HCT116 (cell line): ENCODE results near the gene PIK3IP1. TPM values are rescaled to one million over a fixed set of nuclear protein-coding genes. Genes with fewer than 3 reads are reported as not detected.

Source experiments
- ATAC-seq: fragments of 200-7000 bp; cut with Tn5 transposase; 2 replicates; pipeline ENCODE4 v1.9.1; 2020; ENCODE audit warnings: mild to moderate bottlenecking, moderate library complexity
- BruUV-seq: library from RNA; stranded (reverse); fragments of 400-500 nt; replicated peaks from 2 replicates; lab custom pipeline; 2021; lab: Mats Ljungman, UMichigan
- CTCF ChIA-PET: fragments of 300-600 bp; sonication (Branson Sonifier 250); formaldehyde crosslinking; loops from one replicate; lab custom pipeline; 2021; ENCODE audit warnings: antibody characterized with exemption; lab: Charles Lee
- POLR2A ChIA-PET: fragments of 300-600, 350-600 bp; sonication (Branson Sonifier 250); formaldehyde crosslinking; loops from one replicate; lab custom pipeline; 2021; ENCODE audit warnings: antibody characterized with exemption; lab: Charles Lee
- RAD21 ChIA-PET, 2 experiments: fragments of 300-600 bp; sonication (Branson Sonifier 250); formaldehyde crosslinking; loops; one replicate each; lab custom pipeline; 2023; ENCODE audit warnings: low total read pairs in 2 of 2; ENCODE audit not compliant: uncharacterized antibody in 2 of 2, unreplicated experiment in 2 of 2, low non-redundant PET in 1 of 2; lab: Charles Lee
- DNase-seq: peaks from one replicate; pipeline ENCODE4 v3.0.0-alpha.2; 2010; ENCODE audit warnings: low read depth, low spot score
- H2AFZ ChIP-seq: fragments of 200-600 bp; shearing (Covaris generic), sonication (generic); 2 replicates; pipeline ENCODE4 v1.6.1; 2017; ENCODE audit warnings: low read depth, mixed run types, mixed read lengths, antibody characterized with exemption, low read length; ENCODE audit not compliant: poor library complexity, severe bottlenecking
- H3K27ac ChIP-seq: 2 replicates; pipeline ENCODE4 v1.5.1; 2012; ENCODE audit warnings: low read depth, low read length
- H3K27me3 ChIP-seq: fragments of 200-600 bp; sonication (generic); 2 replicates; pipeline ENCODE4 v1.6.1; 2016; ENCODE audit warnings: mixed run types, low read length, mixed read lengths; ENCODE audit not compliant: insufficient read depth
- H3K36me3 ChIP-seq, 2 experiments: fragments of 200-500 bp in 1 of 2; fragments of 200-600 bp in 1 of 2; sonication (Bioruptor generic) in 1 of 2; sonication (generic) in 1 of 2; 2 replicates each; pipeline versions ENCODE4 v1.5.1 to v1.6.1; 2014 to 2016; ENCODE audit warnings: low read length in 2 of 2, inconsistent platforms in 1 of 2, mixed read lengths in 1 of 2, mixed run types in 1 of 2; ENCODE audit not compliant: insufficient read depth in 2 of 2, control insufficient read depth in 1 of 2
- H3K4me1 ChIP-seq, 2 experiments: fragments of 200-600 bp in 1 of 2; sonication (generic) in 1 of 2; 2 replicates each; pipeline versions ENCODE4 v1.5.1 to v1.6.1; 2012 to 2017; ENCODE audit warnings: low read length in 2 of 2, inconsistent platforms in 1 of 2, mild to moderate bottlenecking in 1 of 2, mixed read lengths in 1 of 2, mixed run types in 1 of 2, moderate library complexity in 1 of 2; ENCODE audit not compliant: insufficient read depth in 2 of 2, control insufficient read depth in 1 of 2
- H3K4me2 ChIP-seq: fragments of 200-600 bp; sonication (generic); 2 replicates; pipeline ENCODE4 v1.6.1; 2017; ENCODE audit warnings: mixed run types, low read length, mixed read lengths
- H3K4me3 ChIP-seq, 2 experiments: fragments of 200-600 bp in 1 of 2; sonication (generic) in 1 of 2; replicated peaks in 1 of 2; 2 replicates each; pipeline ENCODE4 v1.5.1; 2011 to 2016; ENCODE audit warnings: low read length in 2 of 2, control low read depth in 1 of 2, low read depth in 1 of 2, mild to moderate bottlenecking in 1 of 2, mixed read lengths in 1 of 2, mixed run types in 1 of 2
- H3K79me2 ChIP-seq: fragments of 200-600 bp; sonication (generic); 2 replicates; pipeline ENCODE4 v1.6.1; 2017; ENCODE audit warnings: mild to moderate bottlenecking, mixed run types, low read length, moderate library complexity, mixed read lengths; ENCODE audit not compliant: insufficient read depth
- H3K9ac ChIP-seq: fragments of 200-600 bp; sonication (generic); 2 replicates; pipeline ENCODE4 v1.6.1; 2016; ENCODE audit warnings: low read length, mixed read lengths
- H3K9me2 ChIP-seq: fragments of 200-600 bp; sonication (generic), shearing (Covaris generic); 2 replicates; pipeline ENCODE4 v1.6.1; 2017; ENCODE audit warnings: mixed run types, mild to moderate bottlenecking, moderate library complexity; ENCODE audit not compliant: insufficient read depth
- H3K9me3 ChIP-seq, 2 experiments: fragments of 200-500 bp in 1 of 2; fragments of 200-600 bp in 1 of 2; sonication (Bioruptor generic) in 1 of 2; sonication (generic) in 1 of 2; 2 replicates each; pipeline ENCODE4 v1.6.1; 2014 to 2017; ENCODE audit warnings: low read length in 2 of 2, mixed read lengths in 2 of 2, inconsistent platforms in 1 of 2, low read depth in 1 of 2, mild to moderate bottlenecking in 1 of 2, mixed run types in 1 of 2, moderate library complexity in 1 of 2; ENCODE audit not compliant: control insufficient read depth in 1 of 2, insufficient read depth in 1 of 2
- H4K20me1 ChIP-seq: fragments of 200-600 bp; sonication (generic), shearing (Covaris generic); 2 replicates; pipeline ENCODE4 v1.6.1; 2017; ENCODE audit warnings: mixed run types, mild to moderate bottlenecking, moderate library complexity; ENCODE audit not compliant: insufficient read depth
- CEBPB ChIP-seq: IDR thresholded peaks from 2 replicates; pipeline ENCODE4 v1.6.1; 2012; ENCODE audit warnings: low read depth
- ELF1 ChIP-seq: IDR thresholded peaks from 2 replicates; pipeline ENCODE4 v1.6.1; 2012; ENCODE audit warnings: low read depth, borderline replicate concordance
- EZH2 ChIP-seq: fragments of 200-600 bp; sonication (generic); IDR thresholded peaks from 2 replicates; pipeline ENCODE4 v1.6.1; 2017; ENCODE audit warnings: antibody characterized with exemption, mixed run types
- EZH2phosphoT487 ChIP-seq: fragments of 200-600 bp; IDR thresholded peaks from 2 replicates; pipeline ENCODE4 v1.6.1; 2018; ENCODE audit warnings: antibody characterized with exemption, borderline replicate concordance
- POLR2A ChIP-seq: IDR thresholded peaks from 2 replicates; pipeline ENCODE4 v1.7.0; 2011; ENCODE audit warnings: borderline replicate concordance; ENCODE audit not compliant: insufficient read depth, insufficient read length; ENCODE audit errors: extremely low read depth
- POLR2AphosphoS5 ChIP-seq: IDR thresholded peaks from 2 replicates; pipeline ENCODE4 v1.6.1; 2011; ENCODE audit warnings: mild to moderate bottlenecking, low read depth, low read length, moderate library complexity
- RAD21 ChIP-seq: IDR thresholded peaks from 2 replicates; pipeline ENCODE4 v1.6.1; 2012; ENCODE audit warnings: low read depth, mild to moderate bottlenecking
- SP1 ChIP-seq: IDR thresholded peaks from 2 replicates; pipeline ENCODE4 v1.6.1; 2012; ENCODE audit warnings: low read depth
- TCF7L2 ChIP-seq: IDR thresholded peaks from 2 replicates; pipeline ENCODE4 v1.7.0; 2011; ENCODE audit warnings: borderline replicate concordance, inconsistent platforms; ENCODE audit not compliant: insufficient read depth, insufficient read length; ENCODE audit errors: extremely low read depth
- YY1 ChIP-seq: IDR thresholded peaks from 2 replicates; pipeline ENCODE4 v1.6.1; 2011; ENCODE audit warnings: low read length, low read depth, moderate library complexity, mild to moderate bottlenecking; ENCODE audit not compliant: insufficient replicate concordance; ENCODE audit errors: extremely low read depth
- ZNF274 ChIP-seq: fragments of 200-500 bp; sonication (Bioruptor generic); IDR thresholded peaks from 2 replicates; pipeline ENCODE4 v1.6.1; 2014; ENCODE audit warnings: mild to moderate bottlenecking, low read depth, low read length, inconsistent platforms
- intact Hi-C: fragments of 100-400 bp; cut with micrococcal nuclease; formaldehyde crosslinking; loops from 2 replicates; pipeline ENCODE4 v1.10.0; 2022
- total RNA-seq: library from RNA; stranded (reverse); gene quantifications from one replicate; pipeline ENCODE4 v1.2.1, GENCODE V29; 2021; ENCODE audit not compliant: unreplicated experiment
- TF ChIP-seq, protein P1 (sequence below): IDR thresholded peaks from 2 replicates; pipeline ENCODE4 v1.6.1; 2011; ENCODE audit warnings: mild to moderate bottlenecking, low read length, moderate library complexity; ENCODE audit not compliant: insufficient replicate concordance; ENCODE audit errors: extremely low read depth
- TF ChIP-seq, protein P2 (sequence below): IDR thresholded peaks from 2 replicates; pipeline ENCODE4 v1.6.1; 2012
- TF ChIP-seq, protein P3 (sequence below), 3 experiments: fragments of 200-600 bp in 1 of 3; sonication (generic) in 1 of 3; IDR thresholded peaks in 2 of 3; conservative IDR thresholded peaks in 1 of 3; 2 replicates each; pipeline ENCODE4 v1.5.1; 2012 to 2017; ENCODE audit warnings: low read depth in 2 of 3, low read length in 2 of 3, antibody characterized with exemption in 1 of 3, borderline replicate concordance in 1 of 3, control low read depth in 1 of 3, mild to moderate bottlenecking in 1 of 3, mixed read lengths in 1 of 3, mixed run types in 1 of 3, moderate library complexity in 1 of 3; ENCODE audit not compliant: insufficient read depth in 1 of 3
- TF ChIP-seq, protein P4 (sequence below): IDR thresholded peaks from 2 replicates; pipeline ENCODE4 v1.6.1; 2012; ENCODE audit warnings: low read depth

PIK3IP1 gene
- total RNA-seq, 1 experiment from 2014 or later = 1.6 TPM

DNA sequence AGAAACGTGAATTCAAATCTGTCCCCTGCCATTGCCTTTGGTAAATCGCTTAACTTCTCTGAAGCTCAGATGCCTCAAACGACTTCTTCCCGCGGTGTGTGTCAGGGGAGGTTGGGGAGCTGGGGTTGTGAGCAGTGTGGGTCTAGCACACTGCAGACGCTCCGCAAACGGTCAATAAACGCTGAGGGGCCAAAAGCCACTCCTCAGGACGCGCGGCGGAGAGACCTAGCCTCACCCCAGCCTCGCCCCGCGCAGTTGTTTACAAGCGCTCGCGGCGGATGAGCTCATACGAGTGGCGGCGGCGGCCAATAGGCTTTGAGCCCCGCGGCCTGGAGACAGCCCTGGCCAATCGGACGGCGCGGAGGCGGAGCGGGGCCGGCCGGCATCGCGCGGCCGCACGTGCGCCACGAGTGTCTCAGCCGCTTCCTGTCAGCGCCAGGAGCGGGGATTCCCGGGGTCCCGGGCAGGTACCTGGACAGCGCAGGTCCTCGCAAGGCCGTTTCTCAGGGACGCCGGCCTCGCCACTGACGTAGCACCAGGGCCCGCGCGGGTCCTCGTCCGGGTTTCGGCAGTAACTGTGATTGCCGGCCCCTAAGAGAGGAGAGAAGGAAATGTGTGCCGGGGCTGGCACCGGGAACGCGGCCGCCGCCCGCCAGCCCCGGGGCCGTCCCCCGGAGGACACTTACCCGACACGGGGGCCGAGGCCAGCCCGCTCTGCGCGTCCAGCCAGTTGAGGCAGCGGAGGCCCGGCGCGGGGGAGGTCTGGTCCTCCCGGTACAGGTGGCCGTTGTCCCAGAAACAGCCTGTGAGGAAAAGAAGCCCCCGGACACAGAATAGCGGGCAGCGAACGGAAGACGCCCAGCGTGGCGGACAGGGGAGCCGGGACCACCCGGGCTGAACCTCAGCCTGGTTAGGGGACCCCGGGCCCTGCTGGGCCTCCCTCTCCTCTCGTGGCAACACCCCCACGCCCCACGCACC is 1.5 kb downstream of the PIK3IP1 start (continued):
- TF ChIP-seq, protein P1, sequence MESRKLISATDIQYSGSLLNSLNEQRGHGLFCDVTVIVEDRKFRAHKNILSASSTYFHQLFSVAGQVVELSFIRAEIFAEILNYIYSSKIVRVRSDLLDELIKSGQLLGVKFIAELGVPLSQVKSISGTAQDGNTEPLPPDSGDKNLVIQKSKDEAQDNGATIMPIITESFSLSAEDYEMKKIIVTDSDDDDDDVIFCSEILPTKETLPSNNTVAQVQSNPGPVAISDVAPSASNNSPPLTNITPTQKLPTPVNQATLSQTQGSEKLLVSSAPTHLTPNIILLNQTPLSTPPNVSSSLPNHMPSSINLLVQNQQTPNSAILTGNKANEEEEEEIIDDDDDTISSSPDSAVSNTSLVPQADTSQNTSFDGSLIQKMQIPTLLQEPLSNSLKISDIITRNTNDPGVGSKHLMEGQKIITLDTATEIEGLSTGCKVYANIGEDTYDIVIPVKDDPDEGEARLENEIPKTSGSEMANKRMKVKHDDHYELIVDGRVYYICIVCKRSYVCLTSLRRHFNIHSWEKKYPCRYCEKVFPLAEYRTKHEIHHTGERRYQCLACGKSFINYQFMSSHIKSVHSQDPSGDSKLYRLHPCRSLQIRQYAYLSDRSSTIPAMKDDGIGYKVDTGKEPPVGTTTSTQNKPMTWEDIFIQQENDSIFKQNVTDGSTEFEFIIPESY = no peak
- TF ChIP-seq, all 23 proteins: peak for 5

DNA sequence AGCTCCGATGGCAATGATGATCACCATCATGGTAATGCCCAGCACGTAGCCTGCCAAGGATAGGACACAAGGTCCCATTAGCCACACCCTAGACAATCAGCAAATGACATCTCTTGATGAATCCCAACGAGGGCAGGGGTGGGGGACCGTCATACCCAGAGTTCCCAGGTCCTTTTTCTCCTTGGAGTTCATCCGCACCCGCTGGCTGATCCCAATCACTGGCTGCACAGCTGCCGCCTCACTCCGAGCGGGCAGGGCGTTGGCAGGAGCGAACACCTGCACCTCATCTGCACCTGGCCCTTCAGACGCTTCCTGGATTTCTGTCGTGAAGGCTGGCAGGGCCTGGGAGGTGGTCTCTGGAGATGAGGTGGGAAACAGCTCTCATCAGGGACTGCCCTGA is 2.9 kb downstream of the PIK3IP1 start:
- ATAC-seq = no peak
- ChIA-PET RAD21 (no interaction called here), POLR2A (no interaction called here), CTCF (interaction anchor here (0.5 kb wide), 1 partner anchor 33 kb away, joined by 4 read pairs; no protein-coding TSS in a partner anchor)
- Histone ChIP-seq H3K27ac (no peak overlapping the region), H3K9ac (no peak overlapping the region), H4K20me1 (no peaks in the 10 kb centered on the region), H3K36me3 (no peaks in the 10 kb centered on the region), H3K9me3 (no peaks in the 10 kb centered on the region), H3K4me3 (no peak overlapping the region), H3K4me1 (peaks cover 21 to 29% of the 10 kb centered on the region in 2 experiments), H3K79me2 (no peaks in the 10 kb centered on the region), H2AFZ (no peak overlapping the region), H3K4me2 (no peak overlapping the region), H3K27me3 (no peaks in the 10 kb centered on the region), H3K9me2 (no peaks in the 10 kb centered on the region)
- TF ChIP-seq RAD21 (no peak), POLR2AphosphoS5 (no peak), ELF1 (no peak), EZH2 (no peak), EZH2phosphoT487 (no peak), POLR2A (no peak), CEBPB (no peak), SP1 (no peak), ZNF274 (no peak), TCF7L2 (no peak), YY1 (no peak)
- TF ChIP-seq, protein P2, sequence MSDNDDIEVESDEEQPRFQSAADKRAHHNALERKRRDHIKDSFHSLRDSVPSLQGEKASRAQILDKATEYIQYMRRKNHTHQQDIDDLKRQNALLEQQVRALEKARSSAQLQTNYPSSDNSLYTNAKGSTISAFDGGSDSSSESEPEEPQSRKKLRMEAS = no peak
- TF ChIP-seq, protein P3, sequence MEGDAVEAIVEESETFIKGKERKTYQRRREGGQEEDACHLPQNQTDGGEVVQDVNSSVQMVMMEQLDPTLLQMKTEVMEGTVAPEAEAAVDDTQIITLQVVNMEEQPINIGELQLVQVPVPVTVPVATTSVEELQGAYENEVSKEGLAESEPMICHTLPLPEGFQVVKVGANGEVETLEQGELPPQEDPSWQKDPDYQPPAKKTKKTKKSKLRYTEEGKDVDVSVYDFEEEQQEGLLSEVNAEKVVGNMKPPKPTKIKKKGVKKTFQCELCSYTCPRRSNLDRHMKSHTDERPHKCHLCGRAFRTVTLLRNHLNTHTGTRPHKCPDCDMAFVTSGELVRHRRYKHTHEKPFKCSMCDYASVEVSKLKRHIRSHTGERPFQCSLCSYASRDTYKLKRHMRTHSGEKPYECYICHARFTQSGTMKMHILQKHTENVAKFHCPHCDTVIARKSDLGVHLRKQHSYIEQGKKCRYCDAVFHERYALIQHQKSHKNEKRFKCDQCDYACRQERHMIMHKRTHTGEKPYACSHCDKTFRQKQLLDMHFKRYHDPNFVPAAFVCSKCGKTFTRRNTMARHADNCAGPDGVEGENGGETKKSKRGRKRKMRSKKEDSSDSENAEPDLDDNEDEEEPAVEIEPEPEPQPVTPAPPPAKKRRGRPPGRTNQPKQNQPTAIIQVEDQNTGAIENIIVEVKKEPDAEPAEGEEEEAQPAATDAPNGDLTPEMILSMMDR (IDR thresholded peaks at IDR 0.05 in 2 of 3, conservative IDR thresholded peaks at IDR 0.05 in 1 of 3; ENCODE audit: borderline replicate concordance in 1 of 3, insufficient read depth in 1 of 3, low read depth in 2 of 3, low read length in 2 of 3) = no peak
- TF ChIP-seq, protein P4, sequence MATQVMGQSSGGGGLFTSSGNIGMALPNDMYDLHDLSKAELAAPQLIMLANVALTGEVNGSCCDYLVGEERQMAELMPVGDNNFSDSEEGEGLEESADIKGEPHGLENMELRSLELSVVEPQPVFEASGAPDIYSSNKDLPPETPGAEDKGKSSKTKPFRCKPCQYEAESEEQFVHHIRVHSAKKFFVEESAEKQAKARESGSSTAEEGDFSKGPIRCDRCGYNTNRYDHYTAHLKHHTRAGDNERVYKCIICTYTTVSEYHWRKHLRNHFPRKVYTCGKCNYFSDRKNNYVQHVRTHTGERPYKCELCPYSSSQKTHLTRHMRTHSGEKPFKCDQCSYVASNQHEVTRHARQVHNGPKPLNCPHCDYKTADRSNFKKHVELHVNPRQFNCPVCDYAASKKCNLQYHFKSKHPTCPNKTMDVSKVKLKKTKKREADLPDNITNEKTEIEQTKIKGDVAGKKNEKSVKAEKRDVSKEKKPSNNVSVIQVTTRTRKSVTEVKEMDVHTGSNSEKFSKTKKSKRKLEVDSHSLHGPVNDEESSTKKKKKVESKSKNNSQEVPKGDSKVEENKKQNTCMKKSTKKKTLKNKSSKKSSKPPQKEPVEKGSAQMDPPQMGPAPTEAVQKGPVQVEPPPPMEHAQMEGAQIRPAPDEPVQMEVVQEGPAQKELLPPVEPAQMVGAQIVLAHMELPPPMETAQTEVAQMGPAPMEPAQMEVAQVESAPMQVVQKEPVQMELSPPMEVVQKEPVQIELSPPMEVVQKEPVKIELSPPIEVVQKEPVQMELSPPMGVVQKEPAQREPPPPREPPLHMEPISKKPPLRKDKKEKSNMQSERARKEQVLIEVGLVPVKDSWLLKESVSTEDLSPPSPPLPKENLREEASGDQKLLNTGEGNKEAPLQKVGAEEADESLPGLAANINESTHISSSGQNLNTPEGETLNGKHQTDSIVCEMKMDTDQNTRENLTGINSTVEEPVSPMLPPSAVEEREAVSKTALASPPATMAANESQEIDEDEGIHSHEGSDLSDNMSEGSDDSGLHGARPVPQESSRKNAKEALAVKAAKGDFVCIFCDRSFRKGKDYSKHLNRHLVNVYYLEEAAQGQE = no peak
- no TSS peak for BruUV-seq
- intact Hi-C loops = no loop called here
- DNase-seq = no peak
